OCI-LY1 (cell line): ENCODE data around the gene RCAN1.

Experiments used
- EZH2 ChIP-seq: fragments of 200-600 bp; sonication (generic), shearing (Covaris generic); IDR thresholded peaks from 2 replicates; pipeline ENCODE4 v1.8.0; 2017; ENCODE audit warnings: borderline replicate concordance, mixed run types, mild to moderate bottlenecking, antibody characterized with exemption, low read length, moderate library complexity, mixed read lengths
- TF ChIP-seq, protein P1 (sequence below): fragments of 200-600 bp; sonication (generic), shearing (Covaris generic); IDR thresholded peaks from 2 replicates; pipeline ENCODE4 v1.5.1; 2017; ENCODE audit warnings: mild to moderate bottlenecking, antibody characterized with exemption, low read length, moderate library complexity, mixed read lengths

DNA sequence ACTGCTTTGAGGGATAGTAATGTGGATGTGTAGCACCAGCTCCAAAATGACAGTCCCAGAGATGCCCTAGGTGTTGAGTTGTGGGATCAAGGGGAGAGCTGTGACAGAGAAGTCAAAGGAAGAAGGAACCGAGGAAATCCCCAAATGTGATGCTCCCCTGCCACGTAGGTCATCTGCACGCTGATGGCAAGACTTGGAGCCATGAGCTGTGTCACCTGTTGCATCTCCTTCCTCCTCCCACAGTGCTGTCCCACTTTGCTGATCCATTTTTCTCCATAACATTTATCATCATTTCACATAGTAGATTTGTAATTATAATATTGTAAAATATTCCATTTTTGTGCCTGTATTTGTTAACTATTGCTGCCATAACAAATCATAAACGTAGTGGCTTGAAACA lies 17.6 kb upstream of the RCAN1 start:
- TF ChIP-seq, protein P1, sequence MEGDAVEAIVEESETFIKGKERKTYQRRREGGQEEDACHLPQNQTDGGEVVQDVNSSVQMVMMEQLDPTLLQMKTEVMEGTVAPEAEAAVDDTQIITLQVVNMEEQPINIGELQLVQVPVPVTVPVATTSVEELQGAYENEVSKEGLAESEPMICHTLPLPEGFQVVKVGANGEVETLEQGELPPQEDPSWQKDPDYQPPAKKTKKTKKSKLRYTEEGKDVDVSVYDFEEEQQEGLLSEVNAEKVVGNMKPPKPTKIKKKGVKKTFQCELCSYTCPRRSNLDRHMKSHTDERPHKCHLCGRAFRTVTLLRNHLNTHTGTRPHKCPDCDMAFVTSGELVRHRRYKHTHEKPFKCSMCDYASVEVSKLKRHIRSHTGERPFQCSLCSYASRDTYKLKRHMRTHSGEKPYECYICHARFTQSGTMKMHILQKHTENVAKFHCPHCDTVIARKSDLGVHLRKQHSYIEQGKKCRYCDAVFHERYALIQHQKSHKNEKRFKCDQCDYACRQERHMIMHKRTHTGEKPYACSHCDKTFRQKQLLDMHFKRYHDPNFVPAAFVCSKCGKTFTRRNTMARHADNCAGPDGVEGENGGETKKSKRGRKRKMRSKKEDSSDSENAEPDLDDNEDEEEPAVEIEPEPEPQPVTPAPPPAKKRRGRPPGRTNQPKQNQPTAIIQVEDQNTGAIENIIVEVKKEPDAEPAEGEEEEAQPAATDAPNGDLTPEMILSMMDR: no peak
- no peak for TF ChIP-seq EZH2
